Activated naive CD4-positive, alpha-beta T cell (primary cell): ENCODE data around the gene BDNF.
"Not testable (repeated sequence)": the region's sequence is repeated elsewhere in the genome, so short reads cannot be mapped to it uniquely, and the experiment has no call there.

Experiments
- DNase-seq, 4 experiments: peaks; one replicate each; lab custom pipeline; 2025; lab: John Stamatoyannopoulos, UW

The BDNF gene

DNA sequence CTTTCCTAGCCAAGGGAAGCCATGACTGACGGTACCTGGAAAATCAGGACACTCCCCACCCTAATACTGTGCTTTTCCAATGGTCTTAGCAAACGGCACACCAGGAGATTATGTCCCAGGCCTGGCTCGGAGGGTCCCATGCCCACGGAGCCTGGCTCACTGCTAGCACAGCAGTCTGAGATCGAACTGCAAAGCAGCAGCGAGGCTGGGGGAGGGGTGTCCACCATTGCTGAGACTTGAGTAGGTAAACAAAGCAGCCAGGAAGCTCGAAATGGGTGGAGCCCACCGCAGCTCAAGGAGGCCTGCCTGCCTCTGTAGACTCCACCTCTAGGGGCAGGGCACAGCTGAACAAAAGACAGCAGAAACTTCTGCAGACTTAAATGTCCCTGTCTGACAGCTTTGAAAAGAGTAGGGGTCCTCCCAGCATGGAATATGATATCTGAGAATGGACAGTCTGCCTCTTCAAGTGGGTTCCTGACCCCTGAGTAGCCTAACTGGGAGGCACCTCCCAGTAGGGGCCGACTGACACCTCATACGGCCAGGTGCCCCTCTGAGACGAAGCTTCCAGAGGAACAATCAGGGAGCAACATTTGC lies 34.6 kb downstream of the BDNF start:
- DNase-seq: not testable (repeated sequence)

GRCh38 chr11:27663326-27663725 lies 36.9 kb downstream of the BDNF start:
- no peak for DNase-seq

DNA sequence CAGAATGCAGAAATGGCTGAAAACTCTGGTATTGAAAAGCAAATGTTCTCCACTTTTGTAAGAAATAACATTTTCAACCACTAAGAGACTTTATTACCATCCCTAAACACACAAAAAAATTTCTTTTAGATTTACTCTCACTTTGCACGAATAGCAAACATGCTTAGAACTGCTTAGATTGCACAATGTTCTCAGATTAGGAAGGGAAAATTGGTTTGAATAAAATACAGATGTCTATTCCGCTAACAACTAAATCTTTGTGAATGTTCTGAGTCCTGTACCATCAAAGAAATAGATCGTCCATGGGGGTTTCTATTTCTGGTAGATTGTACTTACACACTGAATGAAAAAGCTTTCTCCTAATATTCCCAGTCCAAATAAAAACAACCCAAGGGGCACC lies 40.1 kb downstream of the BDNF start:
- no peak for DNase-seq

- DNase-seq: no peak
Measured at GRCh38 chr11:27658535-27659236, 41.6 kb downstream of the BDNF start.

DNA sequence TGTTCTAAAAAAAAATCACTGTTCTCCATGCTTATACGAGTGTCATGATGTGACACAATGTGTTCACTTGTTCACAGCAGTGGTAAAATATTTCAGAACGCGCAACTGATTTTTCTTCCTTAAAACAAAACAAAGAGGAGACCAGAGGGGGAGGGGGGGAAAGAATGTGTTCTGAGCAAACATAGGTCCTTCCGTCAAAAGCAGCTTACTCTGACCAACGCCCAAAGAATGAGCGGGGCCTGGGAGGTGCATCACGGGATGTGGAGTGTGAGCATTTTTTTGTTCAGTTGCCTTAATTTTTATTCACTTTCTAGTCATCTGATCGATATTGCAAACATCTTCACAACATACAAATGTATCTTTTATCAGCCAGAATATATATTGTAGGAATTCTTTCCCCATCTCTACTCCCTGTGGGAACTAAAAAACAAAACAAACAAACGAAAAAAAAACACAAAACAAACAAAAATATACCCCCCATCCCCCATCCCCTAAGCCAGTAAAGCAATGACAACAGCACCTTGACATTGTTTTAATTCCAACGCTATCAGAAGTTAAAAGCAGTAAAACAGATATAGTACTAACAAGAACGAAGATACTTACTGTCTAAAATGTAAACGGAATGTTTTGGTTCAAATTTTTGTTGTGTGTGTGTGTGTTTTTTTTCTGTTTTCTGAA lies 43.3 kb downstream of the BDNF start:
- DNase-seq: no peak

DNA sequence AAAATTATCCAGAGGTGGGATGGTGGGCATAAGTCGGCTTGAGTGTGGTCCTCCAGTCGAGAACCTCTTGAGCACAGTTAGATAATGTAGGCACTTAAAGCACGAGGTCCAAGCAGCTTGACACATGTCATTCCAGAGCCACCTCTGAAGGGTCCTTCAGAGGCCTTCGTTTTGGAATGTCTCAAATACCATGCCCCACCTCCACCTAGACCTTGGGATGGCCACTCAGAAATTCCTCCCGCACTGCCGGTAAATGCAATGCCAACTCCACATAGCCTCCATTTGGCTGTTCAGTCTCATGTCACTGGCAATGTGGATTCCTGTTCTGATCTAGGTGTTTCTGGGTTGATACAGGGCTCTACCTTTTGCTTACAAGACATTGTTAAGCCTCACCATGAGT lies 43.9 kb downstream of the BDNF start:
- DNase-seq: no peak

DNA sequence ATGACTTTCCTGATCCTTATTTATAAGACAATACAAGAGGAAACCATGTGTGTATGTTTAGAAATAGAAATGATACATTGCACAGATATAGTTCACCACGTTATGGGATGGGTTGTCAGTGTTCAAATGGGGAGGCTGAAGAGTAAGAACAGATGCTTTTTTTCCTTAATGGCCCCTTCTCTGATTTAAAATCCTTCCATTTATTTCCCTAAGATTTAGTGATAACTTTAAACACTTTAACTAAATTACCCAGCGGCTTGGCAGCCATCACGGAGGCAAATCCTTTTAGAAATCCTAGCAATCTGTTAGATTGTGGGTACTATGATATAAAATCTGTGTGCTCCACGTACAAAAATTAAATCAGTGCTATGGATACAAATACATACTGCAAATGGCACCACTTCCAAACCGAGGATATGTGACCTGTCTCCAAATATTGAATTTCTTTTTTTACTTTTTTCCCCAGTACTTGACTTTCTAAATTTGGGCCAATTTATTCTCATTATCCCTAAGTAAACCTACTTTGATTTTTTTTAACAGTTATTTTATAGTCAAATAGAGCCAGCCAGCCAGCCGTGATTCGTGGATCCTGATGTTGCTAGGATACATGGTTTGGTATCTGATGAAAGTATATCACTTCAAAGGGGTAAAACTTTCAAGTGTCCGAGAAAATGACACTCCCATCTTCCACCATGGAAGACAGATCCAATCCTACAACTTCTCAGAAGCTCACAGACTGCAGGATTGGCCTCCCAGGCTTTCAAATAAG lies 46.1 kb downstream of the BDNF start:
- no peak for DNase-seq

DNA sequence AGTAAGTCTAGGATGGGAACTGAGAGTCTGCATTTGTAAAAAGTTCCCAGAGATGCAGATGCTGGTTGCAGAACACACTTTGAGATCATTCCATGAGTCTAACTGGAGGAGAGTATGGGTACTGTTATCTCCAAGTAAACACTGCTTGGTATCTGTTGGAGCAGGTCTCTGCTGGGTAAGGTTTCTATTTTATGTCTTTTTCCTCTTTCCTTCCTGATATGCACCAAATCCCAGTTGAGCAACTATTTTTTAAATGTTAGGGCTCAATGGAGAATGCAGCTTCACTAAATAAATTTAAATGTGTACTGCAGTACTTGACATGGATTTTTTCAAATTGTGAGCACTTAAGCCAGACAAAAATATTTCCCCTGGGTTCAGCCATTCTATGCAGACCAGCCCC lies 48.5 kb downstream of the BDNF start:
- no peak for DNase-seq

GRCh38 chr11:27650988-27651387 lies 49.3 kb downstream of the BDNF start:
- no peak for DNase-seq

- DNase-seq: no peak
Measured at GRCh38 chr11:27649800-27650199, 50.5 kb downstream of the BDNF start.

GRCh38 chr11:27648840-27649239 lies 51.4 kb downstream of the BDNF start:
- DNase-seq: no peak

GRCh38 chr11:27646051-27646818 lies 54.0 kb downstream of the BDNF start:
- no peak for DNase-seq

DNA sequence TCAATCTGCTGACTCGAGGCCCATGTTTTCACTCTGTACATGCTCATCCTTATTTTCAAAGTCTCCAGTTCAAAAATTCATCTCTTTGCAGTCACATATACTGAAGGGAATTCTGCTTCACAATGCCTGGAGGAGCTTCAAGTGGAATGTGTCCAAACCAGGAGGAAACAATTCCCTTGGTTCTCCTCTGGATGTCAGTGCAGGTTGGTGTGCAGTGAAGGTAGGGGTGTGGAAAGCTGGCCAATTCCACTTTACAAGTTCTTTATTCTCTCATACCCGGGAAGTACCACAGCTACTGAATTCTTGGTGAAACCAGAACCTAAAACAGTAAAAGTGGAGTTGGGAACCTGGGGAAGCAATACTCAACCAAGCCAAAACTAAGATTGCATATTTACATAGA lies 57.3 kb downstream of the BDNF start:
- no peak for DNase-seq

- no peak for DNase-seq
Measured at GRCh38 chr11:27640954-27641353, 59.3 kb downstream of the BDNF start.

GRCh38 chr11:27635567-27636037 lies 64.7 kb downstream of the BDNF start:
- DNase-seq: no peak

DNA sequence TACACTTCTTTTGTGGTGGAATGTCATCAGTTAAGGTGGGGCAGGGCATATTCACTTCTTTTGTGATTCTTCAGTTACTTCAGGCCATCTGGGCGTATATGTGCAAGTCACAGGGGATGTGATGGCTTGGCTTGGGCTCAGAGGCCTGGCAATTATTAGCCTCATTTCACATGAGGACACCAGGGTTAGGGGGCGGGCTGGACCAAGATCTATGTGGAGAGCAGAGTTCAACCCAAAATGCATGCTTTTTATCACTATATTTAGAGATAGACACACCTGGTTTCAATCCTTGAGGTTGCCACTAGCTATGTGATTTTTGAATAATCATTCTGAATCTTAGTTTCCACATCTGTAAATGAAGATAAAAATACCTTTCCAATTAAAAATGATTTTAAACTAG lies 65.5 kb downstream of the BDNF start:
- DNase-seq: not testable (repeated sequence)

DNA sequence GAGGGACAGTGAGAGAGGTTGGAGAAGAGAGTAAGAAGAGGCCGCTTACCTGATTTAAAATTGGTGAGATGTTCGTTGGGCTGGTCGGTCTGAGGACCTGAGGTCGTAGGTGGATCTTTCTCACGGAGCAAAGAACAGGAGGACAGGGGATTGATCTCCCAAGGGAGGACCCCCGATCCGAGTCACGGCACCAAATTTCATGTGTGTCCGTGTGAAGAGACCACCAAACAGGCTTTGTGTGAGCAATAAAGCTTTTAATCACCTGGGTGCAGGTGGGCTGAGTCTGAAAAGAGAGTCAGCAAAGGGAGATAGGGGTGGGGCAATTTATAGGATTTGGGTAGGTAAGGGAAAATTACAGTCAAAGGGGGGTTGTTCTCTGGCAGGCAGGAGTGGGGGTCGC lies 66.0 kb downstream of the BDNF start:
- not testable (repeated sequence) for DNase-seq

GRCh38 chr11:27629023-27629422 lies 71.2 kb downstream of the BDNF start:
- not testable (repeated sequence) for DNase-seq

DNA sequence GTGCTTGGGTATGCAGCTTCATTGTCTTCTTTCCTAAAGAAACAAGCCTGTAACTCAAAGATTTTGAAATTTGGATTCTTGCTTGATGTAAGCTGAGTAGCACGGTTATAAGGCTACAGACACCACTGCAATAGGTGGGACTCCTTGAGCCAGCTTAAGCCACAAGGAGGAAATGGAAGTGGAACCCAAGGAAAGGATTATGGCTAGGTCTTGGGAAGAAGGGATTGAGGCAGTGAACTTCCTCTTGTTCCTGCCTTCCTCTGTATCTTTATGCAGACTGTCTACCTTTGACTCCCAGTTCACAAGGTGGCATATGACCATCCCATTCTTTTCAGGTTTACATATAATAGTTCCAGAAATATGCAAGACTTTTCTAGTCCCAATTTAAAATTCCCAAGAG lies 72.3 kb downstream of the BDNF start:
- no peak for DNase-seq

DNA sequence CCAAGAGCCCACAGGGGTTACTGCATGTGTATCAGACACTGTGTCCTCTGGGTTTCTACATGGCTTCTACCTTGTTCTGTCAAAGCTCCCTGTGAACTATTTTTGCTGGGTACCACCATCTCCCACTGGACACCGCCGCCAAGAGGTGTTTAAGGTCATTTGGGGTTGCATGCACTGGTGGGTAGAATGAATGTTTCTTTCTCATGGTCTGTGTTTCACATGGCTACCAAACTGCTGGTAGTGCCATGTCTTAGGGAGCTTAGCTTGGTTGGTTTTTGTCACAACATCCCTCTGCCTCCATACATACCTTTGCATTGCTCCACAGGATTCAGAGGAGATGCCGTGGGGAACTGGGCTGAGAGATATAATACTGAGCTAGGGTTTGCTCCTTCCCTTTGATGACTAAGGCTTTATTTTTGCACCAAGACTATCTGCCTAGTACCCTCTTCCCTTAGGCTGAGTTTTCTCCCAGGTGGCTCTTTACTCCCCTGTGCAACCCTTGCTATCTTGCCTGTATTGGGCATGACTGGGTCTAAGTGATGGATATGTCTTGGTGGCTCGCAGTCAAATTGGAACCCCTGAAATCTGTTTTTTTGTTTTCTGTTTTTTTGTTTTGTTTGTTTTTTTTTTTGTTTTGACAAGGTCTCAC lies 73.2 kb downstream of the BDNF start:
- DNase-seq: no peak

DNA sequence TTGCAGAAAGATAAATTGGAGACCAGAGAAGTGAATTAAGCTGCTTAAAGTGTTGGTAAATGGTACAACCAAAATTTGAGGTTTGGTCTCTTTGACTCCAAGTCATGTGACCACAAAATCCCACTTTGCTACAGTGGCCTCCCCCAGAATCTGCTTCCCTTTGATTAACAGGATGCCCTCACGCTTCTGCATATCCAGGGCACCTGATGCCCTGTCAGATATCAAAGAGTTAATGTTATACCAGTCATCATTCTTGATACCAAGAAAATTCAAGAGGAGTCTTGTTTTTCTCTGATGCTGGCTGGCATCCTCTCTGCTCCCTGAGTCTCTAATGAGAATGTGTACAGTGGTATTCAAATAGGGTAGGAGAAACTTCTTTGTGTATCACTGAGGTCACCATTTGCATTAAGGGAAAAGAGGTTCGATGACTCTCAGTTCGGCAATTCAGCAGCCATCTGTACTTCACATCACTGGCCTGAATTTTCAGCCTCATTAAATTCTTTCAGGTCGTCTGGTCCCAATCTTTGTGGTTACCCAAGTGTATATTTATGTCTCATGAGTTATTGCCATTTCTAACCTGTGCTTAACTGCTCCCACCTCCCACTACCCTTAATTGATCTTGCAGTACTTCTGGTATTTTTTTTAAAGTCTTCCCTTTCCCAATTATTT lies 73.9 kb downstream of the BDNF start:
- DNase-seq: no peak
